SK-N-DZ (cell line): ENCODE results near the gene GJB4. TPM values are rescaled to one million over a fixed set of nuclear protein-coding genes. Genes with fewer than 3 reads are reported as not detected.
A peak's percentile ranks its signal among the peaks of the same experiment; 100 is the strongest.
"Not testable (repeated sequence)": the region's sequence is repeated elsewhere in the genome, so short reads cannot be mapped to it uniquely, and the experiment has no call there.

Source experiments
- DNase-seq: peaks from one replicate; pipeline ENCODE4 v3.0.0-alpha.2; 2015; ENCODE audit warnings: low spot score
- polyA plus RNA-seq, 2 experiments: library from polyadenylated mRNA; depleted of rRNA; stranded (reverse); fragments of >200 nt; gene quantifications; 2 replicates each; pipeline ENCODE4 v1.2.3, GENCODE V29; 2014

The GJB4 gene
- polyA plus RNA-seq (2014; cell fraction: cytosol; rRNA removed) = not detected in 2 replicates
- polyA plus RNA-seq (2014; cell fraction: nucleus; rRNA removed) = not detected in 2 replicates

GRCh38 chr1:34759503-34760357 is at the start of gene GJB4:
Gene GJB4 (plus strand): TSS chr1:34759740. CDS start chr1:34761255, 1,515 bp downstream.
- no peak for DNase-seq

- DNase-seq = no peak
Observed at GRCh38 chr1:34710812-34711211, 48.7 kb upstream of the GJB4 start.

- DNase-seq = no peak
Observed at GRCh38 chr1:34711485-34711884, 48.1 kb upstream of the GJB4 start.

- DNase-seq = no peak
Observed at GRCh38 chr1:34712007-34712688, 47.4 kb upstream of the GJB4 start.

- DNase-seq = no peak
Observed at GRCh38 chr1:34713443-34713842, 46.1 kb upstream of the GJB4 start.

- no peak for DNase-seq
Observed at GRCh38 chr1:34714386-34714785, 45.2 kb upstream of the GJB4 start.

- DNase-seq = no peak
Observed at GRCh38 chr1:34715139-34715538, 44.4 kb upstream of the GJB4 start.

GRCh38 chr1:34721241-34721640 is 38.3 kb upstream of the GJB4 start:
- DNase-seq = peak; percentile 59

GRCh38 chr1:34721646-34722355 is 37.7 kb upstream of the GJB4 start:
- DNase-seq = no peak

- no peak for DNase-seq
Observed at GRCh38 chr1:34726861-34727260, 32.7 kb upstream of the GJB4 start.

GRCh38 chr1:34730485-34730884 is 29.1 kb upstream of the GJB4 start:
- DNase-seq = no peak

GRCh38 chr1:34732831-34733230 is 26.7 kb upstream of the GJB4 start:
- not testable (repeated sequence) for DNase-seq

GRCh38 chr1:34736692-34737091 is 22.8 kb upstream of the GJB4 start:
- no peak for DNase-seq

- not testable (repeated sequence) for DNase-seq
Observed at GRCh38 chr1:34737236-34737635, 22.3 kb upstream of the GJB4 start.

- no peak for DNase-seq
Observed at GRCh38 chr1:34739613-34740012, 19.9 kb upstream of the GJB4 start.

- DNase-seq = no peak
Observed at GRCh38 chr1:34740161-34740868, 19.2 kb upstream of the GJB4 start.

- DNase-seq = peak; percentile 42
Observed at GRCh38 chr1:34742667-34743270, 16.8 kb upstream of the GJB4 start.

GRCh38 chr1:34743775-34744174 is 15.8 kb upstream of the GJB4 start:
- DNase-seq = no peak

- DNase-seq = no peak
Observed at GRCh38 chr1:34744851-34745250, 14.7 kb upstream of the GJB4 start.

- DNase-seq = no peak
Observed at GRCh38 chr1:34745666-34746065, 13.9 kb upstream of the GJB4 start.

- no peak for DNase-seq
Observed at GRCh38 chr1:34746101-34746500, 13.4 kb upstream of the GJB4 start.
